SU-DHL-6 (cell line): ENCODE results near the gene CEP55.

Source experiments
- H2AFZ ChIP-seq: fragments of 200-600 bp; sonication (generic); 2 replicates; pipeline ENCODE4 v1.6.1; 2014; ENCODE audit warnings: low read depth, mild to moderate bottlenecking, moderate library complexity, mixed read lengths, antibody characterized with exemption, low read length; ENCODE audit not compliant: severe bottlenecking
- H3F3A ChIP-seq: fragments of 200-600 bp; shearing (Covaris generic); 2 replicates; pipeline ENCODE4 v1.6.0; 2016; ENCODE audit warnings: antibody characterized with exemption, mild to moderate bottlenecking; ENCODE audit not compliant: insufficient read depth
- H3K27ac ChIP-seq: fragments of 200-600 bp; sonication (generic); 2 replicates; pipeline ENCODE4 v1.5.1; 2016; ENCODE audit warnings: low read depth, mild to moderate bottlenecking, low read length, moderate library complexity, mixed read lengths
- H3K27me3 ChIP-seq: fragments of 200-600 bp; sonication (generic), shearing (Covaris generic); 2 replicates; pipeline ENCODE4 v1.6.0; 2014; ENCODE audit warnings: mild to moderate bottlenecking, low read length
- H3K36me3 ChIP-seq: fragments of 200-600 bp; sonication (generic); 2 replicates; pipeline ENCODE4 v1.6.1; 2014; ENCODE audit warnings: mild to moderate bottlenecking, low read length, mixed read lengths
- H3K4me2 ChIP-seq: fragments of 300-600, 200-600 bp; shearing (Covaris generic), sonication (generic); 2 replicates; pipeline ENCODE4 v1.6.0; 2014; ENCODE audit warnings: low read length, low read depth, mild to moderate bottlenecking; ENCODE audit not compliant: poor library complexity, severe bottlenecking
- H3K4me3 ChIP-seq: fragments of 200-600 bp; sonication (generic); 2 replicates; pipeline ENCODE4 v1.5.1; 2014; ENCODE audit warnings: antibody characterized with exemption, low read length, mild to moderate bottlenecking, mixed read lengths; ENCODE audit not compliant: insufficient read depth, poor library complexity, severe bottlenecking
- H3K79me2 ChIP-seq: fragments of 200-600 bp; sonication (generic); 2 replicates; pipeline ENCODE4 v1.6.1; 2014; ENCODE audit warnings: mild to moderate bottlenecking, low read length, moderate library complexity; ENCODE audit not compliant: insufficient read depth
- H3K9ac ChIP-seq: fragments of 200-600 bp; sonication (generic); 2 replicates; pipeline ENCODE4 v1.7.0; 2014; ENCODE audit warnings: mild to moderate bottlenecking, low read length
- H3K9me2 ChIP-seq: fragments of 200-600 bp; sonication (generic); replicated peaks from 2 replicates; pipeline ENCODE4 v1.6.1; 2014; ENCODE audit warnings: low read length; ENCODE audit not compliant: insufficient read depth
- H3K9me3 ChIP-seq: fragments of 200-600 bp; sonication (generic); 2 replicates; pipeline ENCODE4 v1.6.1; 2014; ENCODE audit warnings: low read length, mixed read lengths; ENCODE audit not compliant: insufficient read depth
- H4K20me1 ChIP-seq: fragments of 200-600 bp; sonication (generic); 2 replicates; pipeline ENCODE4 v1.6.1; 2014; ENCODE audit warnings: low read depth, mild to moderate bottlenecking, antibody characterized with exemption, low read length, moderate library complexity, mixed read lengths
- CTCF ChIP-seq: fragments of 200-600 bp; sonication (generic); IDR thresholded peaks from one replicate; pipeline ENCODE4 v1.5.1; 2017; ENCODE audit warnings: antibody characterized with exemption, mild to moderate bottlenecking, low read length, moderate library complexity; ENCODE audit not compliant: insufficient read depth, poor library complexity, severe bottlenecking
- EZH2phosphoT487 ChIP-seq: fragments of 200-600 bp; sonication (generic), shearing (Covaris generic); conservative IDR thresholded peaks from 2 replicates; pipeline ENCODE4 v1.6.1; 2018; ENCODE audit warnings: mild to moderate bottlenecking, antibody characterized with exemption, low read length, moderate library complexity, mixed read lengths

The CEP55 gene

GRCh38 chr10:93482145-93482834 lies 14.1 kb upstream of the CEP55 start, which contains the start of gene MYOF:
MYOF (minus strand) TSS chr10:93482334; CDS start chr10:93482194, 140 bp downstream.
- no peaks in the 10 kb centered on the region for H3K9me3 ChIP-seq
- H3K4me2 ChIP-seq, result peak within 1 kb of the TSS; percentile 79
- H3K9me2 ChIP-seq, result no peaks in the 10 kb centered on the region
- H3K4me3 ChIP-seq, result peak within 1 kb of the TSS; percentile 40
- H3K27me3 ChIP-seq, result no peaks in the 10 kb centered on the region
- TF ChIP-seq EZH2phosphoT487 (0 out of 2 replicates have a peak, but pooled peaks have one; percentile 68), CTCF (peak; percentile 38)
- H3K9ac ChIP-seq, result peak within 1 kb of the TSS; percentile 20; the same call in 1 of the 2 replicates
- no peaks in the 10 kb centered on the region for H3K79me2 ChIP-seq
- H3F3A ChIP-seq, result no peaks in the 10 kb centered on the region
- H3K36me3 ChIP-seq, result no peaks in the 10 kb centered on the region
- H2AFZ ChIP-seq, result peak within 1 kb of the TSS; percentile 38
- no peak within 1 kb of the TSS for H3K27ac ChIP-seq
- H4K20me1 ChIP-seq, result no peaks in the 10 kb centered on the region

DNA sequence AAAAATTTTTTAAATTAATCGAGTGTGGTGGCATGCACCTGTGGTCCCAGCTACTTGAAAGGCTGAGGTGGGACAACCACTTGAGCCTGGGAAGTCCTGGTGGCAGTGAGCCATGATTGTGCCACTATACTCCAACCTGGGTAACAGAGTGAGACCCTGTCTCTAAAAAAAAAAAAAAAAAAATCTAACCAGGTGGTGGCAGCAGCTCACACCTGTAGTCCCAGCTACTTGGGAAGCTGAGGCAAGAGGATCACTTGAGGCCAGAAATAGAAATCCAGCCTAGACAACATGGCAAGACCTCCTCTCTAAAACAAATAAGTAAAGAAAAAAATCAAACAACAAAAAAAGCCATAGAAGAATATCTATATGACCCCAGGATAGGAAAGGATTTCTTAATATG lies 10.7 kb upstream of the CEP55 start:
- Histone ChIP-seq H3F3A (no peaks in the 10 kb centered on the region), H3K9me3 (no peaks in the 10 kb centered on the region), H3K4me3 (no peak overlapping the region), H3K27me3 (no peaks in the 10 kb centered on the region), H3K9ac (no peak overlapping the region), H4K20me1 (no peaks in the 10 kb centered on the region), H3K36me3 (no peaks in the 10 kb centered on the region), H3K27ac (no peak overlapping the region), H3K79me2 (no peaks in the 10 kb centered on the region), H2AFZ (no peak overlapping the region), H3K4me2 (no peak overlapping the region), H3K9me2 (no peaks in the 10 kb centered on the region)
- no peak for TF ChIP-seq CTCF
- no peak for TF ChIP-seq EZH2phosphoT487

DNA sequence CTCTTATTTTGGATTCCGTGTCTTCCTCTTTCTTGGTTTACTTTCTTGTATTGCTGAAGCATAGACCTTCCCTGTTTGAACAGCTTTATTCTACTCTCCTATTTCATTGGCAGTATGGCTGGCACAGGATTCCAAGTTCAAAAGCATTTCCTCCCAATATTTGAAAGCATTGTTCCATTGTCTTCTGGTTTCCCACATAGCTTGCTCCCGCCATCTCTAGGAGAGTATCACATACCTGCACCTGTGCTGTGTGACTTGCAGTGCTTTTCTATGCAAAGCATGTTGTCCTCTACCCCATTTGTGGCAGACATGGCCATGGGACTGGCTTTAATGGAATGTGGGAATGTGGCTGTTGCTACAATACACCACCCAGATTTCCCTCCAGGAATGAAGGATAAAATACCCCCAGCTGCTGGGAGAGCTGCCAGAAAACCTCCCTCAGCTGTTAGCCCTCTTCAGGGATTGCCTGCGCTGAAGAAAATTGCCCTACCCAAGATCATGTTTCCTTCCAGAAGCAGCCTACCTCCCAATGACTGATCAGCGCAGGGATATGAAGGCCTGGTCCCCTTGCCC lies 7.4 kb upstream of the CEP55 start:
- TF ChIP-seq CTCF (no peak), EZH2phosphoT487 (no peak)
- no peaks in the 10 kb centered on the region for H3K9me3 ChIP-seq

More for the DNA sequence above, 7.4 kb upstream of the CEP55 start:
- Histone ChIP-seq H3K9ac (no peak overlapping the region), H4K20me1 (no peaks in the 10 kb centered on the region), H3K79me2 (no peaks in the 10 kb centered on the region), H3K4me2 (no peak overlapping the region), H3K27me3 (no peaks in the 10 kb centered on the region), H3K27ac (no peak overlapping the region), H3K4me3 (no peak overlapping the region), H2AFZ (no peak overlapping the region), H3K36me3 (no peaks in the 10 kb centered on the region), H3K9me2 (no peaks in the 10 kb centered on the region), H3F3A (no peaks in the 10 kb centered on the region)
